ENCODE measurements around the gene NEO1.

NEO1 gene

GRCh38 chr15:73019601-73020146 lies 32.6 kb upstream of the NEO1 start:
- TF ChIP-seq POLR2A (IDR thresholded peaks at IDR 0.05; ENCODE audit: low read depth, low read length): no peak
- FAIRE-seq: no peak
- no peak for DNase-seq (ENCODE audit: insufficient read length, low spot score)

DNA sequence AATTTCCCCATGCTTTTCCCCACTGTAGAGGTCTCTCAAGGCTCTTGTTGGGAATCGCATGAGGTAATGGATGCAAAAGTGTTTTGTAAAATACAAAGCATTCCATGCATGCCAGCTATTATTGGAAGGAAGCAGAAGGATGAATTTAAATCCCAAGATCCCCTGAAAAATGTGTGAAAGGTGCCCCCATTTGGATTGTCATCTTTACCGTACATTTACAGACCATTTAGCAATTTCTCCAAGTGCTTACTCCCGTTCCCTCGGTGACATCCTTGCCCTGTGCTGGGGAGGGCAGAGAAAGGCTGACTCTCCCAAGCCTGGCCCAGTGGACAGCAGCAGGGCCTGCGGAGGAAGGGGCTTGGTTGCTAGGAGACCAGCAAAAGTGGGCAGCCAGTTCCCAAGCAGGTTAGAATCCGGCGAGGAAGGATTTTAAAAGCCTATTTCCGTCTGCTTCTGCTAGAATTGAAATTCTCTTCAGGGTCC lies 31.1 kb upstream of the NEO1 start:
- no peak for FAIRE-seq
- no peak for DNase-seq (ENCODE audit: insufficient read length, low spot score)

GRCh38 chr15:73022161-73022560 lies 30.1 kb upstream of the NEO1 start:
- TF ChIP-seq POLR2A (IDR thresholded peaks at IDR 0.05; ENCODE audit: low read depth, low read length): no peak
- no peak for DNase-seq (ENCODE audit: insufficient read length, low spot score)
- no peak for FAIRE-seq

More for the DNA sequence above, 31.1 kb upstream of the NEO1 start:
- TF ChIP-seq POLR2A (IDR thresholded peaks at IDR 0.05; ENCODE audit: low read depth, low read length): no peak

DNA sequence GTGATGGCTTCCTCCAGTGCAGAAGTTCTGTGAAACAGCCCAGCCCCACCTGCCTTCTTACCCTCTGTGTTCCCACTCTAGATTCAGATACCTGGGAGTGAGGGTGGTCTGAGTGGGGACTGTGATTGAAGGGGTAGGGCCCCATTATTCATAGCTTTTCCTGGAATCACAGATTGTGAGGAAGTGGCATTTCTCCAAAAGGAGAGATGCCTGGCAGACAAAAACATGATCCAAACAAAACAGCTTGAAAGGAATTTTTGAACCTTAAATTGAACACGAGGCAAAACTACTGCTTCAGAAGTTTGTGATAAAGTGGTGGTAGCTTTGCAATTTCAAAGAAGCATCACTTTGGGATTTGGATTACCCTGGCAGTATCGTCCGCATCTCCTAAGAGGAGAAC lies 29.2 kb upstream of the NEO1 start:
- FAIRE-seq (no peak), DNase-seq (ENCODE audit: insufficient read length, low spot score) (no peak)
- TF ChIP-seq POLR2A (IDR thresholded peaks at IDR 0.05; ENCODE audit: low read depth, low read length): no peak

DNA sequence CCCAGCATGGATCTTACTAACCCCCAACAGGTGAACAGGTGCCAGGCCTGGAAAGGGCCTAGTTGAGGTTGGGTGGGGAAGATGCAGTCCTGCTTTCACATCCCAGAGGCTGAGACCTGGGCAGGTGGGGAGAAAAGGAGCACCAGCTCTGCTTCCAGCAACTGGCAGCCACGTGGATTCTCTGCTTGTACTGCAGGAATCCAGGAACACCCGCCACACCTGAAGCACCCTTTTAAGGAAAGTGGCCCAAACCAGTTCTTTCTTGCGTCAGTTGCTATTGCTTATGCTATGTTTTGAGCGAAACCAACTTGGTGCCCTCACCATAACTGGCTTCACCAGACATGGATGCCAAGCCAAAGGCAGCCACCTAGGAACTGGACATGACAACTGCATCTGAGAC lies 28.1 kb upstream of the NEO1 start:
- DNase-seq (ENCODE audit: insufficient read length, low spot score): no peak
- no peak for FAIRE-seq
- no peak for TF ChIP-seq POLR2A (IDR thresholded peaks at IDR 0.05; ENCODE audit: low read depth, low read length)

- no peak for FAIRE-seq
- no peak for TF ChIP-seq POLR2A (IDR thresholded peaks at IDR 0.05; ENCODE audit: low read depth, low read length)
- DNase-seq (ENCODE audit: insufficient read length, low spot score): no peak
These were observed 25.7 kb upstream of the NEO1 start for GRCh38 chr15:73026511-73027054.

- TF ChIP-seq POLR2A (IDR thresholded peaks at IDR 0.05; ENCODE audit: low read depth, low read length): no peak
- FAIRE-seq: no peak
- no peak for DNase-seq (ENCODE audit: insufficient read length, low spot score)
These were observed 24.2 kb upstream of the NEO1 start for GRCh38 chr15:73028031-73028430.

- DNase-seq (ENCODE audit: insufficient read length, low spot score): no peak
- no peak for FAIRE-seq
- no peak for TF ChIP-seq POLR2A (IDR thresholded peaks at IDR 0.05; ENCODE audit: low read depth, low read length)
These were observed 23.3 kb upstream of the NEO1 start for GRCh38 chr15:73028831-73029451.

DNA sequence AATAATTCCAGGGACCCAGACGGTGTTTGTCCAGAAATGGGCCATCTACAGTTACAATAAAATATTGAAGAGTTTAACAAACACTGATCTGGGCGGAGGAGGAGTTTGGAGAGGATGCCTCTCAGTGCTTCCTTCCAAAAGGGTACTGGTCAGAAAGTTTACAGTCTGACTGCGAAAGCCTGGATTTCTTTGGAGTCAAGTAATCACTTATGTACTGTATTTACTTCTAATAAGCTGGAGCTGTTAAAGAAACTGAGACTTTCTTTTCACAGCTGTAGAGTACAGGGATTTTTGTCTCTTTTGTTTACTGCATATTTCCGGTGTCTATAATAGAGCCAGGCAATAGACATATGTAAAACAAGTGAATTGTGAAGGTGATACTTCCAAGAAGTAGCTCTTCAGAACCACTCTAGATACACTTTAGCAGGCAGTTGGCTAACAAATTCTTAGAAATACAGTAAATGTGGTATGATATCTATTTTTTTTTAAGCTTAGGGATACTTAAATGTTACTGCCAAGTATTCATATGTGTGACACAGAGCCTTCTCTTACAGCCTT lies 22.1 kb upstream of the NEO1 start:
- TF ChIP-seq POLR2A (IDR thresholded peaks at IDR 0.05; ENCODE audit: low read depth, low read length): no peak
- no peak for FAIRE-seq
- no peak for DNase-seq (ENCODE audit: insufficient read length, low spot score)

- no peak for FAIRE-seq
- no peak for TF ChIP-seq POLR2A (IDR thresholded peaks at IDR 0.05; ENCODE audit: low read depth, low read length)
- DNase-seq (ENCODE audit: insufficient read length, low spot score): no peak
These were observed 20.6 kb upstream of the NEO1 start for GRCh38 chr15:73031648-73032047.

GRCh38 chr15:73033611-73034010 lies 18.7 kb upstream of the NEO1 start:
- DNase-seq (ENCODE audit: insufficient read length, low spot score): no peak
- no peak for TF ChIP-seq POLR2A (IDR thresholded peaks at IDR 0.05; ENCODE audit: low read depth, low read length)
- no peak for FAIRE-seq

DNA sequence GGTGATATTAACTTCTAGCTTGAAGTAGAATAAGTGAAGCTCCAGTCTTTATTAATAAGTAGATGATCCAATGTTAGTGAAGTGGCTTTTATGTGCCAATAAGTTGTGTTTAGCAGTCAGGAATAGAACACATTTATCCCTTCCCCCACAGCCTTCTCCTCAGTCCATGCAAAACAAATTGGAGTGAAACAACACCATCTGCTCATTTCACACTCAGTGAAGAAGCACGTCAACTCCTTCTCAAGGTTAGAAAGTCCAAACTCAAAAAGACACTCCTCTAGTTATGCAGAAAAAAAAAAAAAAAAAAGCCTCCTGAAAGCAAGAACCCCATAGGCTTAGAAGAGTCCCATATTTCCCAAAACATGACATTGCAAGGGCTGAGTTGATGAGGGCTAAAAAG lies 18.0 kb upstream of the NEO1 start:
- TF ChIP-seq POLR2A (IDR thresholded peaks at IDR 0.05; ENCODE audit: low read depth, low read length): no peak
- FAIRE-seq: no peak
- no peak for DNase-seq (ENCODE audit: insufficient read length, low spot score)

DNA sequence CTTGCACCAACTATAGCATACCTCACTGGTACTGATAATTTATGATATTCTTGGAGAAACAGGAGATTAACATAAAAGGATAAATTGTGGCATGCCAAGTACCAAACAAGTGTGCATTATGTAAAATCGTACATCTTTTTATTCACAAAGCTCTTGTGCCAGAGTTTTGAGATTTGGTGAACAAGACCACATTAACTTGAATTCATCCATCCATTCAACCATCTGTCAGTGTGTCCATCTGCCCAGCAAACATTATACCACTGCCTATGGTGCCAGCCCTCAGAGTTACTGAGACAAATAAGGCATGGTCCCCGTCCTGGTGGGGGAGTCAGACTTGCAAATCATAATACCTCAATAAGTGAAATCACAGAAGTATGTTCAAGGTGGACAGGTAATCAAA lies 17.0 kb upstream of the NEO1 start:
- no peak for TF ChIP-seq POLR2A (IDR thresholded peaks at IDR 0.05; ENCODE audit: low read depth, low read length)
- no peak for DNase-seq (ENCODE audit: insufficient read length, low spot score)
- no peak for FAIRE-seq

DNA sequence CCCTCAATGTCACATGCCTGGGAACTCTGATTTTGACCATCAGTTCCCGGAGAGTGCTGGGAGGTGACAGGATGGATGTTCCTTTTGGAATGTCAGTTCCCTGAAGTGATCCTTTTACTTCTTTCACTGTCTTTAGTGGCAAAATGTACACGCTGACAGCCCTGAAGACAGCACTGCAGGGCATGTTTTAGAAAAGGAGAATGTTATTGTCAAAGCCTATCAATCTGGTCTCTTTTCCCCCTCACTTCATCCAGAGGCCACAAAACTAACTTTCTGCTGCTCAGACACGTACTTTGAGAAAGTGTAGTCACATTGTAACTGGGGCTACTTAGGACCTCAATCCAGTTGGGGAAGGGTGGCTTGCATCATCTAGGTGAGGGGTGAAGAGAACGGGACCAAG lies 14.0 kb upstream of the NEO1 start:
- no peak for TF ChIP-seq POLR2A (IDR thresholded peaks at IDR 0.05; ENCODE audit: low read depth, low read length)
- DNase-seq (ENCODE audit: insufficient read length, low spot score): no peak
- FAIRE-seq: no peak

DNA sequence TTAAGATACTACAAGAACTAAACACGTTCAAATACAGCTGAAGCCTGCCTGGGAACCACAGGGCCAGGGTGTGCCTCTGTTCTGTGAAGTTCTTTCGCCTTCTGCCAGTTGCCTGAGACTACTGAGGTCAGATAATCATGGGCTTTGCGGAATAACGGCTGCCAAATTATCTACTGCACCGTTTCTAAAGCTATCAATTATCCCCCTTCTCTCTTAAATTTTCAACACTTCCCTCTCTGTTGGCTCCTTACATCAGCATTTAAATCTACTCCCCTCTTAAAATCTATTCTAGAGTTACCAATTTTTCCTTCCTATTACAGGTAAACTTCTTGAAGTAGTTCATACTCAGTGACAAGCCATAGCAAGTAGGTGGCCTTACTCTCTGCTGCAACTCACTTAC lies 6.2 kb upstream of the NEO1 start:
- DNase-seq (ENCODE audit: insufficient read length, low spot score) (no peak), FAIRE-seq (no peak)
- TF ChIP-seq POLR2A (IDR thresholded peaks at IDR 0.05; ENCODE audit: low read depth, low read length): no peak

Data from H54 (cell line).